H1 (cell line): ENCODE results near the gene EFCAB8. TPM values are rescaled to one million over a fixed set of nuclear protein-coding genes. Genes with fewer than 3 reads are reported as not detected.

Source experiments
- CTCF ChIA-PET: fragments of 300-600 bp; sonication (Branson Sonifier 250); formaldehyde crosslinking; loops from one replicate; lab custom pipeline; 2021; ENCODE audit not compliant: partially characterized antibody; lab: Charles Lee
- POLR2A ChIA-PET: fragments of 300-600 bp; sonication (Branson Sonifier 250); formaldehyde crosslinking; loops from one replicate; lab custom pipeline; 2021; ENCODE audit warnings: inconsistent platforms; ENCODE audit not compliant: partially characterized antibody; lab: Charles Lee
- DNase-seq, 2 experiments: peaks; one replicate each; pipeline versions ENCODE4 v3.0.0 to v3.0.0-alpha.2; 2010 to 2022; ENCODE audit warnings: low spot score in 2 of 2, low read depth in 1 of 2, mixed read lengths in 1 of 2
- FAIRE-seq: peaks from 2 replicates; lab custom pipeline; 2011; peaks lifted over from hg19 to GRCh38; lab: Jason Lieb, UNC
- H2AFZ ChIP-seq: 2 replicates; pipeline ENCODE4 v1.8.1; 2012; ENCODE audit warnings: low read length, inconsistent platforms
- H2AK5ac ChIP-seq: 2 replicates; pipeline ENCODE4 v1.6.1; 2013; ENCODE audit warnings: low read depth, low read length
- H2BK120ac ChIP-seq: replicated peaks from 2 replicates; pipeline ENCODE3; 2013; ENCODE audit warnings: low read depth, low read length, inconsistent platforms
- H2BK12ac ChIP-seq: 2 replicates; pipeline ENCODE4 v1.6.1; 2013; ENCODE audit warnings: low read depth, low read length
- H2BK15ac ChIP-seq: 2 replicates; pipeline ENCODE4 v1.6.1; 2013; ENCODE audit warnings: low read length
- H2BK20ac ChIP-seq: 2 replicates; pipeline ENCODE4 v1.6.1; 2013; ENCODE audit warnings: low read length
- H2BK5ac ChIP-seq: 2 replicates; pipeline ENCODE4 v1.6.1; 2013; ENCODE audit warnings: low read depth, low read length
- H3K14ac ChIP-seq: 2 replicates; pipeline ENCODE4 v1.6.1; 2013; ENCODE audit warnings: inconsistent platforms; ENCODE audit not compliant: insufficient read length
- H3K18ac ChIP-seq: 2 replicates; pipeline ENCODE4 v1.6.1; 2013; ENCODE audit warnings: low read length; ENCODE audit errors: extremely low read depth
- H3K23ac ChIP-seq: 2 replicates; pipeline ENCODE4 v1.6.1; 2013; ENCODE audit warnings: inconsistent platforms; ENCODE audit not compliant: insufficient read length
- H3K23me2 ChIP-seq: 2 replicates; pipeline ENCODE4 v1.6.1; 2013; ENCODE audit warnings: low read depth, low read length
- H3K27ac ChIP-seq: 2 replicates; pipeline ENCODE4 v1.6.1; 2011; ENCODE audit warnings: low read depth, low read length, inconsistent platforms
- H3K27me3 ChIP-seq, 4 experiments: replicated peaks in 1 of 4; 1 replicate in 1 of 4; 2 replicates in 3 of 4; pipeline versions ENCODE4 v1.6.1 to v1.8.1; 2011 to 2013; ENCODE audit warnings: low read length in 3 of 4, mild to moderate bottlenecking in 3 of 4, inconsistent platforms in 2 of 4, mixed read lengths in 2 of 4, moderate library complexity in 1 of 4; ENCODE audit not compliant: control insufficient read depth in 3 of 4, insufficient read depth in 3 of 4; ENCODE audit errors: extremely low read depth in 1 of 4
- H3K36me3 ChIP-seq, 4 experiments: 2 replicates each; pipeline versions ENCODE4 v1.6.1 to v1.8.1; 2011 to 2013; ENCODE audit warnings: mild to moderate bottlenecking in 4 of 4, low read length in 3 of 4, moderate library complexity in 2 of 4, control low read depth in 1 of 4, inconsistent platforms in 1 of 4; ENCODE audit not compliant: insufficient read depth in 4 of 4, control insufficient read depth in 2 of 4
- H3K4ac ChIP-seq: replicated peaks from 2 replicates; pipeline ENCODE3; 2013; ENCODE audit warnings: low read length, low read depth, mixed read lengths, inconsistent platforms; ENCODE audit not compliant: insufficient read length
- H3K4me1 ChIP-seq, 4 experiments: replicated peaks in 1 of 4; 1 replicate in 1 of 4; 2 replicates in 3 of 4; pipeline versions ENCODE4 v1.6.1 to v1.8.1; 2011 to 2013; ENCODE audit warnings: low read length in 3 of 4, inconsistent platforms in 2 of 4, mixed read lengths in 1 of 4; ENCODE audit not compliant: insufficient read depth in 4 of 4, control insufficient read depth in 3 of 4
- H3K4me2 ChIP-seq, 2 experiments: 2 replicates each; pipeline versions ENCODE4 v1.6.1 to v1.8.1; 2011 to 2013; ENCODE audit warnings: low read depth in 2 of 2, low read length in 2 of 2, control low read depth in 1 of 2, inconsistent platforms in 1 of 2, mild to moderate bottlenecking in 1 of 2; ENCODE audit not compliant: insufficient read depth in 1 of 2
- H3K4me3 ChIP-seq, 4 experiments: fragments of 200-600, 300-600 bp in 1 of 4; sonication (generic), shearing (Covaris generic), sonication (Bioruptor Twin) in 1 of 4; 2 replicates each; pipeline versions ENCODE4 v1.5.1 to v1.8.1; 2011 to 2016; ENCODE audit warnings: low read length in 4 of 4, low read depth in 3 of 4, control low read depth in 2 of 4, inconsistent platforms in 2 of 4, mild to moderate bottlenecking in 2 of 4, mixed read lengths in 1 of 4, moderate library complexity in 1 of 4; ENCODE audit not compliant: insufficient read depth in 2 of 4; ENCODE audit errors: extremely low read depth in 1 of 4
- H3K56ac ChIP-seq: replicated peaks from 2 replicates; pipeline ENCODE3; 2013; ENCODE audit warnings: low read depth, mild to moderate bottlenecking, mixed read lengths, low read length, inconsistent platforms; ENCODE audit not compliant: insufficient read length
- H3K79me1 ChIP-seq: 2 replicates; pipeline ENCODE4 v1.6.1; 2013; ENCODE audit warnings: low read depth, low read length, control low read depth
- H3K79me2 ChIP-seq, 2 experiments: 2 replicates each; pipeline versions ENCODE4 v1.6.1 to v1.8.1; 2012 to 2013; ENCODE audit warnings: low read length in 2 of 2, mild to moderate bottlenecking in 2 of 2, inconsistent platforms in 1 of 2; ENCODE audit not compliant: insufficient read depth in 2 of 2, control insufficient read depth in 1 of 2
- H3K9ac ChIP-seq, 4 experiments: replicated peaks in 1 of 4; 1 replicate in 1 of 4; 2 replicates in 3 of 4; pipeline versions ENCODE4 v1.6.1 to v1.8.1; 2011 to 2013; ENCODE audit warnings: low read depth in 3 of 4, low read length in 3 of 4, control low read depth in 2 of 4, mild to moderate bottlenecking in 2 of 4, moderate library complexity in 2 of 4, inconsistent platforms in 1 of 4; ENCODE audit errors: extremely low read depth in 1 of 4
- H3K9me3 ChIP-seq, 2 experiments: 2 replicates each; pipeline versions ENCODE4 v1.6.1 to v1.8.1; 2012 to 2013; ENCODE audit warnings: mild to moderate bottlenecking in 2 of 2, moderate library complexity in 2 of 2, control low read depth in 1 of 2, inconsistent platforms in 1 of 2, low read depth in 1 of 2, low read length in 1 of 2, mixed read lengths in 1 of 2; ENCODE audit not compliant: insufficient read depth in 2 of 2
- H4K20me1 ChIP-seq, 2 experiments: replicated peaks in 1 of 2; 2 replicates each; pipeline versions ENCODE3 to v1.8.1; 2011 to 2013; ENCODE audit warnings: inconsistent platforms in 2 of 2, low read length in 2 of 2, mild to moderate bottlenecking in 1 of 2; ENCODE audit not compliant: insufficient read depth in 2 of 2, control insufficient read depth in 1 of 2
- H4K5ac ChIP-seq: 2 replicates; pipeline ENCODE4 v1.6.1; 2013; ENCODE audit warnings: low read length, low read depth, mixed read lengths, inconsistent platforms; ENCODE audit not compliant: insufficient read length
- H4K8ac ChIP-seq: 2 replicates; pipeline ENCODE4 v1.8.0; 2013; ENCODE audit warnings: mild to moderate bottlenecking, moderate library complexity, low read length, inconsistent platforms; ENCODE audit not compliant: insufficient read depth; ENCODE audit errors: extremely low read depth
- H4K91ac ChIP-seq: replicated peaks from 2 replicates; pipeline ENCODE3; 2013; ENCODE audit warnings: low read length, mixed read lengths, inconsistent platforms; ENCODE audit not compliant: insufficient read length
- RAD21 ChIP-seq, 2 experiments: IDR thresholded peaks in 1 of 2; conservative IDR thresholded peaks in 1 of 2; 2 replicates each; pipeline ENCODE4 v1.6.1; 2011; ENCODE audit warnings: low read depth in 2 of 2, low read length in 2 of 2, improper control_type of control experiment in 1 of 2, inconsistent platforms in 1 of 2, mild to moderate bottlenecking in 1 of 2, moderate library complexity in 1 of 2
- RXRA ChIP-seq: IDR thresholded peaks from 2 replicates; pipeline ENCODE4 v1.6.1; 2011; ENCODE audit warnings: low read depth, mild to moderate bottlenecking, low read length, moderate library complexity; ENCODE audit not compliant: insufficient read depth
- SAP30 ChIP-seq: fragments of 300-600 bp; sonication (generic); IDR thresholded peaks from 2 replicates; pipeline ENCODE4 v1.7.1; 2012; ENCODE audit warnings: low read length, moderate library complexity, mild to moderate bottlenecking, inconsistent platforms; ENCODE audit not compliant: insufficient read depth, insufficient replicate concordance
- SP1 ChIP-seq: IDR thresholded peaks from 2 replicates; pipeline ENCODE4 v1.6.1; 2011; ENCODE audit warnings: low read depth, low read length
- SP4 ChIP-seq: IDR thresholded peaks from 2 replicates; pipeline ENCODE4 v1.6.1; 2012; ENCODE audit warnings: low read length, inconsistent platforms
- SRF ChIP-seq: IDR thresholded peaks from 2 replicates; pipeline ENCODE4 v1.6.1; 2011; ENCODE audit warnings: mild to moderate bottlenecking, low read depth, low read length, moderate library complexity
- SUZ12 ChIP-seq: fragments of 200-600 bp; sonication (generic); IDR thresholded peaks from 2 replicates; pipeline ENCODE4 v1.6.1; 2012; ENCODE audit warnings: mild to moderate bottlenecking, inconsistent platforms, low read length, moderate library complexity, mixed read lengths
- TCF12 ChIP-seq: IDR thresholded peaks from 2 replicates; pipeline ENCODE4 v1.6.1; 2011; ENCODE audit warnings: low read depth, mild to moderate bottlenecking, low read length
- WGBS, 2 experiments: shearing (Covaris generic) in 1 of 2; methylation state at CpG; one replicate each; pipeline versions ENCODE4 v1.1.6 to v1.1.7; 2013 to 2015; ENCODE audit warnings: low lambda C conversion rate in 2 of 2, mixed read lengths in 2 of 2, inconsistent platforms in 1 of 2, low coverage in 1 of 2, missing lambda C conversion rate in 1 of 2; ENCODE audit not compliant: insufficient replicate concordance in 2 of 2, insufficient coverage in 1 of 2, insufficient read length in 1 of 2; ENCODE audit errors: extremely low coverage in 1 of 2, missing lambda C conversion rate in 1 of 2; 5-methylcytosine and 5-hydroxymethylcytosine counted together
- polyA plus RNA-seq, 7 experiments: library from polyadenylated mRNA; depleted of rRNA in 3 of 7; stranded (reverse) in 5 of 7; unstranded in 2 of 7; fragments of >200 nt in 5 of 7; fragments of 200-250 nt in 2 of 7; gene quantifications; 1 replicate in 5 of 7; 2 replicates in 1 of 7; 4 replicates in 1 of 7; pipeline versions ENCODE4 v1.2.1 to v1.2.3, GENCODE V29; 2011 to 2013; ENCODE audit warnings: missing spikeins in 2 of 7, mixed read lengths in 2 of 7
- total RNA-seq: library from RNA; stranded (reverse); fragmentation: NEBNext Ultra II Directional; extraction: Animal tissue kit (Norgen Biotek cat#: 25700); gene quantifications from 2 replicates; pipeline ENCODE4 v1.2.1, GENCODE V29; 2021

EFCAB8 gene
- total and polyA plus RNA-seq, 2 of the 8 experiments (the other 6 are each of a cell fraction or from before 2014, with no cell fraction given): 0.06 to 0.20 TPM

DNA sequence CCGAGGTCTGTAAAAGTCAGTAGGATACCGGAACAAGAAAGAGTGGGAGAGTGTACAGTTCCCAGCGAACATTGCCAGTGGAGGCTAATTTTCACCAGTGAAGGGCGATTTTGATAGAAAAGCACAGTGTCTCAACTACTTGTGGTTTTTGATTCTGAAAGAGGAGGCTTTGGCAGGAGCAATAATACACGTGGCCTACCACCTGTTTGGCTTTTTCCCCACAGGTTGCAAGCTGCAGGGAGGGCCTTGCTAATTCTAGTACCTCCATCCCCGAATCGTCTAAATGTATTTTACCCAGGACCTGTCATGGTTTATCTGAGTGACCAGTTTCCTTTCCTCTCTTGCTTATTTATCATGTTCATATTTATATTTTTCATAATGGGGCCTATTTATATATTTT, 3.3 kb upstream of the EFCAB8 start:
- FAIRE-seq: no peak

More for the DNA sequence above, 3.3 kb upstream of the EFCAB8 start:
- H3K4me3 ChIP-seq: no peak overlapping the region
- no peak overlapping the region for H3K4ac ChIP-seq
- no peak overlapping the region for H2BK15ac ChIP-seq
- no peak overlapping the region for H3K56ac ChIP-seq
- H2AK5ac ChIP-seq: no peak overlapping the region
- H3K9me3 ChIP-seq: no peaks in the 10 kb centered on the region
- H3K79me1 ChIP-seq: no peaks in the 10 kb centered on the region; the same call in 1 of the 2 replicates
- H3K9ac ChIP-seq: no peak overlapping the region
- WGBS, 2 experiments: 88% methylated on average over 7 of the region's 7 CpGs; no CpG with 5 or more reads in 1 of the 2 experiments
- no peak overlapping the region for H4K8ac ChIP-seq
- H3K4me1 ChIP-seq: peaks cover 9 to 17% (median 11%) of the 10 kb centered on the region in 4 experiments; a peak in 6 of 7 replicates
- H2BK5ac ChIP-seq: no peak overlapping the region; the same call in 1 of the 2 replicates
- no peak overlapping the region for H2BK12ac ChIP-seq
- H3K27me3 ChIP-seq: no peaks in the 10 kb centered on the region
- H4K5ac ChIP-seq: no peak overlapping the region
- no peak overlapping the region for H3K4me2 ChIP-seq
- peaks cover 0 to 6% of the 10 kb centered on the region in 2 experiments for H4K20me1 ChIP-seq
- H3K27ac ChIP-seq: no peak overlapping the region
- no peak for DNase-seq
- no peak overlapping the region for H4K91ac ChIP-seq
- H2BK120ac ChIP-seq: no peak overlapping the region
- peaks cover 0 to 13% (median 4%) of the 10 kb centered on the region in 4 experiments; a peak in 6 of 8 replicates for H3K36me3 ChIP-seq
- POLR2A ChIA-PET: interaction anchor here (1.3 to 2.2 kb wide), 2 partner anchors 18 to 32 kb away, joined by 3 to 9 read pairs; no protein-coding TSS in a partner anchor
- H2BK20ac ChIP-seq: no peak overlapping the region
- no peak overlapping the region for H3K23ac ChIP-seq
- H3K18ac ChIP-seq: no peak overlapping the region
- H3K23me2 ChIP-seq: no peaks in the 10 kb centered on the region
- H3K79me2 ChIP-seq: no peaks in the 10 kb centered on the region; a peak in 1 of 4 replicates
- H2AFZ ChIP-seq: no peak overlapping the region
- CTCF ChIA-PET: no interaction called here
- no peak overlapping the region for H3K14ac ChIP-seq
- TF ChIP-seq RAD21 (IDR thresholded peaks at IDR 0.05 in 1 of 2, conservative IDR thresholded peaks at IDR 0.05 in 1 of 2; ENCODE audit: low read depth in 2 of 2, low read length in 2 of 2) (no peak), SP4 (no peak), SAP30 (no peak), TCF12 (no peak), RXRA (no peak), SUZ12 (no peak), SP1 (no peak), SRF (no peak)
